HG03025 (cell line): ENCODE results near the gene ICOSLG.
"Not testable (repeated sequence)": the region's sequence is repeated elsewhere in the genome, so short reads cannot be mapped to it uniquely, and the experiment has no call there.

Experiments used
- ATAC-seq: cut with Tn5 transposase; IDR thresholded peaks from one replicate; pipeline ENCODE4 v1.9.1; 2021; ENCODE audit warnings: mild to moderate bottlenecking, moderate library complexity; ENCODE audit not compliant: unreplicated experiment, low FRiP score

Gene ICOSLG

DNA sequence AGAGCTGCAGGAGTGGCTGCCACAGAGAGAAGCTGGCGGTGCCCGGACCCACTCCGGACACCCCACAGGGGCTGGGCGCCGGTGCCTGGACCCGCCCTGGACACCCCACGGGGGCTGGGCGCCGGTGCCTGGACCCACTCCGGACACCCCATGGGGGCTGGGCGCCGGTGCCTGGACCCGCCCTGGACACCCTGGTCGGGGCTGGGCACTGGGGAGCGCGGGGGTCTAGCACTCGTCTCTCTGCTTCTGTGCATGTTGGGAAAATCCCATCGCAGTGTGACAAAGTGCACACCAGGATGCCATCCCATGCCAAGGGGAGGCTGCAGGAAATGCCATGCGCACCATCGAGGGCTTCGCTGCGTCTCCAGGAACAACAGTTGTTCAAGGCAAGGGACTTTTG, 11.2 kb downstream of the ICOSLG start:
- not testable (repeated sequence) for ATAC-seq

DNA sequence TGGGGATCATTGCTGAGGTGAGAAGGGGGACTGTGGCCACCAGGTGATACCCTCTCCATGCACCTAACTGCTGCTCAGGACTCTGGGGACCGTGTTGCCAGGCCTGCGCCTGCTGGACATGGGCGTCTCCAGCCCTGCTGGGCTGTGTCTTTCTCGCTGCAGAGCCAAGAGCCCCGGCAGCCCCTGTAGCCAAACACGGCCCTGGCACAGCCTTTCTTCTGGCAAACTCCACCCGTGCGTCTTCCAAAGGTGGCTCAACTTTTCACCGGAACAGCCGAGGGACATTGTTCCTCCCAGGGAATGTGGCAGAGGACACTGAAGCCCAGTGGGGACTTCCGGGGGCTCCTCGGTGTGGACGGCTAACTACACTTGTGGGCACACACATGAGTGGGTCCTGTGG, 12.6 kb downstream of the ICOSLG start:
- not testable (repeated sequence) for ATAC-seq

DNA sequence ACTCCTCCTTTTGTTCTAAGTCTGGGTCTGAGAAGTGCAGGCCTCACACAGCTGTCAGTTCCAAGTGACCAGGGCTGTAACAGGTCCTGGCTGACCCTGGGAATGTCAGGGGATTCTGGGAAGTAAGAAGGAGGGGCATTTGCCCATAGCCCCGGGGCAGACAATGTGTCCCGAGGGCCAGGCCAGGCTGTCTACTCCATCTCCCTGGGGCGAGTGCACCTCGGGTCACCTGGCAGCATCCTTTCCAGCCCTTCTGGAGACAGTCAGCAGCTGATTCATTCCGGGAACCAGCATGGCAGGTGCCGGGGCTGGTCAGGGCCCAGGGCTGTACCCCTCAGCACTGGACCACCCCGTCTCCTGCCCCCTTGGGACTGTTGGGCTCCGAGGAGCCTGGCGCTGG, 13.1 kb downstream of the ICOSLG start:
- not testable (repeated sequence) for ATAC-seq

DNA sequence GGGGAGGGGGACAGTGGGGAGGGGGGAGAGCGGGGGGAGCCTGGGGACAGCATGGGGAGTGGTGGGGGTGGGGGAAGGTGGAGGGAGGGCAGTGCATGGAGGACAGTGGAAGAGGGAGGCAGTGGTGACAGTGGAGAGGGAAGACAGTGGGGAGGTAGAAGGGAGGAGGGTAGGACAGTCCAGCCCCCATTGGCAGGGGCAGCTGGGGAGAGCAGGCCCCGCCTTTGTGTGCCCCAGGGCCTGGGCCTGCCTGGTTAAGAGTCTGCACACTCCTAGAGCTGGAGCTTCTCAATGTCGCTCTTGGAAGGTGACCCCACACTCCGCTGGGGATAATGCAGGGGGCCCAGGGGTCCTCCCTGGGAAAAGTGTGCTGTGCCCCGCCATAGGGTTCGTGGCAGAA, 15.1 kb downstream of the ICOSLG start:
- ATAC-seq = not testable (repeated sequence)

DNA sequence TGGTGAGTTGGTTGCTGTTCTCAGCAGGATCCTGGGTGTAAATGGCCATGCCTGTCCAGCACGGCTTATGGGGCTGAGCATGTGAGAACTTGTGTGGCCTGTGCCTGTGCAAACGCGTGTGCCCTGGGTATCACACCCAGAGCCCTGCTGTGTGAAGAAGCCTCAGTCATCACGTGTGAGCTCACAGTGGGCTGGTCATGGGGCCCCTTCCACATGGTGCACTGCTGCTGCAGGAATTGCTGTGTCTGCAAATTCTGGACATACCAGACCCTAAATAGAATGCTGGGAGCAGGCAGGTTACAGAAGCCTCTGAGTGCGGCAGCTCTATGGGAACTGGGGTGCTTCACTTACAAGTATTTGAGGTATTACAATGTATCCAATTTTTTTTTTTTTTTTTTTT, 17.4 kb downstream of the ICOSLG start:
- ATAC-seq = not testable (repeated sequence)

DNA sequence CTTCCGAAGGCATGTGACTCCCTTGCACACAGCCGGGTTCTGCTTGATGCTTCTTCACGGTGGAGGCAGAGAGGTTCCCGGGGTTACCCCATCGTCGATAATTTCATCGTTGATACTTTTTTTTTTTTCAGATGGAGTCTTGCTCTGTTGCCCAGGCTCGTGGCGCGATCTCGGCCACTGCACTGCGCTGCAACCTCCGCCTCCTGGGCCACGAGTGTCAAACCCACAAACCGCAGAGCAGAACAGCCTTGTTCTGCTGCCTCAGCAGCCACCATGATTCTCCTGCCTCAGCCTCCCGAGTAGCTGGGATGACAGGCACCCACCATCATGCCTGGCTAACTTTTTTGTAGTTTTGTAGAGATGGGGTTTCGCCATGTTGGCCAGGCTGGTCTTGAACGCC, 20.1 kb downstream of the ICOSLG start:
- not testable (repeated sequence) for ATAC-seq

DNA sequence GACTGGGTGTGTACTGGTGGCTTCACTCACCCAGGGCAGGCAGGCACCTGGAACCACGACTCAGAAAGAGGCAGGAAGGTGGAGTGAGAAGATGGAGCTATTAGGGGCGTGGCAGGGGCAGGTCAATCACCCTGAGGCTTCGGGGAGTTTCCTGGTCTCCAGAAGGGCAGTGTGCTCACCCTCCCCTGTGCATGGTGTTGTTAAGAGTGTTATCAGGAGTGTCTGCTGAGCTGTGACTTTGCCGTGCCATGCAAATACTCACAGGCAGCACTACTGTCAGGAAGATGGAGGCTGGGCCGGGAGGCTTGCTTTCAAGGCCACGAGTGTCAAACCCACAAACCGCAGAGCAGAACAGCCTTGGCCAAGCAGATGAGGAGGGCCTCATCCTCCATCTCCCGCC, 22.3 kb downstream of the ICOSLG start:
- not testable (repeated sequence) for ATAC-seq

DNA sequence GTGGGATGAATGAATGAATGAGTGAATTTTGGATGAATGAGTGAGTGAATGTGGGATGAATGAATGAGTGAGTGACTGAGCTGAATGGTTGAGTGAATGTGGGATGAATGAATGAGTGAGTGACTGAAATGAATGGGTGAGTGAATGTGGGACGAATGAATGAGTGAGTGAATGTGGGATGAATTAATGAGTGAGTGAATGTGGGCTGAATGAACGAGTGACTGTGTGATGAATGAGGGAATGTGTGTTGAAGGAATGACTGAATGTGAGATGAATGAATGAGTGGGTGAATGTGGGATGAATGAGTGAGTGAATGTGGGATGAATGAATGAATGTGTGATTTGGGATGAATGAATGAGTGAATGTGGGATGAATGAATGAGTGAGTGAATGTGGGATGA, 28.8 kb downstream of the ICOSLG start:
- ATAC-seq = not testable (repeated sequence)

DNA sequence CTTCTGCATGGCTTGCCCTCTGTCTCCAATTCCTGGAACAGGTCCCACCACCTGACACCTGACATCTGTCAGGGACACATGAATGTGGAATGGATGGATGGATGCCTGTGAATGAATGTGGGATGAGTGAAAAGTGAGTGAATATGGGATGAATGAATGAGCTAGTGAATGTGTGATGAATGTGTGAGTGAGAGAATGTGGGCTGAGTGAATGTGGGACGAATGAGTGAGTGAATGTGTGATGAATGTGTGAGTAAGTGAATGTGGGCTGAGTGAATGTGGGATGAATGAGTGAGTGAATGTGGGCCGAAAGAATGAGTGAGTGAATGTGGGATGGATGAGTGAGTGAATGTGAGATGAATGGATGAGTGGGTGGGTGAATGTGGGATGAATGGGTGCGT, 29.2 kb downstream of the ICOSLG start:
- not testable (repeated sequence) for ATAC-seq

DNA sequence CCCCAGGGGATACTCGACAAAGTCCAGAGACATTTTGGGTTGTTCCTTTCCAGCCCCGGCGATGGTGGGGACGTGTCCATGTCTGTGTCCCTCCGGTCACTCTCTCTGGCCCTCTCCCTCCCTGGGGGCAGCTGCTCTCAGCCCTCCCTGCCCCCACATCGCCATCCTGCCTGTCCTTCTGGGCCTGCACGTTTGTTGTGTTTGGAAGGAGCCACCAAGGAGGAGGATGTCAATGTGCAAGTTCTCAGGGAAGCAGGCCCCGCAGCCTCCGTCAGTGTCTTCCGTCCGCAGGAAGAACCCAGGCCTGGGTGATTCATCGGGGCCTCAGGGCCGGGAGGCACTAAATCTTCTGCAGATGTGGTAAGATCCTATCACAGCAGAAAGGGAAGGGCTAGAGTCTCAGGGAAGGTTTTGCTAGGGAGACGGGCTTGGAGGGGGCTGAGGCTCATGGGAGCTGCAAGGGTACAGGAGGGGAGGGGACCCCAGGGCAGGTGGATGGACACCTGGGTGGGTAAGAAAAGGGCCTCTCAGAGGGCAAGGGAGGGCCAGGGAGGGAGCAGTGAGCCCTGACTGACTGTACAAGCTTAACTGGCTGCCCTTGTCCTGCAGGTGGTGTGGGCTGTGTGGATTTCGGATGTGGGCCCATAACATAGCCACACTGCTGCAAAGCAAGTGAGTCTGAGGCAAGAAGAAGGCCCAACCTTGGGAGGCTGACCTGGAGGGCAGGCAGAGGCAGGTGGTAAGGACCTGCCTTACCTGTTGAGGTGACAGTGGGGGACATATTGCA, 32.7 kb downstream of the ICOSLG start:
- ATAC-seq = not testable (repeated sequence)

DNA sequence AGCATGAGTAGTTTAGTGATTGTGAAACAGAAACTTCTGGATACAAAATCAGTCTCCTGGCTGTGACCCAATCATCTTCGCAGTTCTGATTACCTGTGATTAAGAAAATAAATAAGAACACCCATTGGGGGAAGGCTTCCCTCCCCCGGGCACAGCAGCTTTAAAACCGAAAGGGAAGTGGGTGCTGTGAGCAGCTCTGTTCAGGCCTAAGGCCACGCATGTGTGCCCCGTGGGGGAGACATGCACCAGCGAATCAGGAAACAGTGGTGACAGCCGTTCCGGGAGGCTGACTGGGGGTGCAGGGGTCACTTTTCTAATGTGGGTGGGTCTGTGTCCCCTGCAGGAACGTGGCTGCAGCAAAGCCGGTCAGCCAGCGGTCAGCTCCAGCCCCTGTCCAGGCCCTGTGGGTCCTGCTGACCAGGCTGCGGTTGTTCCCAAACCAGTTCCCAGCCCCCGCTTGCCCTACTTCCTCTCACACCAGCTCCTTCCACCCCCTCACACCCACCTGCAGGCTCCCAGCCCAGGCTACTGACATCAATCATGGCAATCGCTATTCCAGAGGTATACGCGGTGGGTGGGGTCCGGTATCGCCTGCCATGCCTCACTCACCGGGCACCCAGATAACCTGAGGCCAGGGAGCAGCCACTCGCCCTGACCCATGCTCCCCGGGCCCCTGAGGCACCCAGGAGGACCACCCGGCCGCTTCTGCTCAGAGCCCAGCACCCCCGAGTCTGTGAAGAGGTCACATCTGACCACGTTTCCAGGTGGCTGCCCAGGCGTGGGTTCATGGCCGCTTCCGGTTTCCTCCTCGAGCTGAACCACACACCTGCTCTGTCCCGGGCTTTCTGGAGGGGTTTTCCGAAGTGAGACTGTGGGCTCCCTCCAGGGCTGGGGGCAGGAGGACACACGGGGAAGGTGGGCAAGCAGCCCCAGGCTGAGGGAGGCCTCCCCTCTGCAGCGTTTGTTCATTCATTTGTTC, 33.8 kb downstream of the ICOSLG start:
- not testable (repeated sequence) for ATAC-seq

DNA sequence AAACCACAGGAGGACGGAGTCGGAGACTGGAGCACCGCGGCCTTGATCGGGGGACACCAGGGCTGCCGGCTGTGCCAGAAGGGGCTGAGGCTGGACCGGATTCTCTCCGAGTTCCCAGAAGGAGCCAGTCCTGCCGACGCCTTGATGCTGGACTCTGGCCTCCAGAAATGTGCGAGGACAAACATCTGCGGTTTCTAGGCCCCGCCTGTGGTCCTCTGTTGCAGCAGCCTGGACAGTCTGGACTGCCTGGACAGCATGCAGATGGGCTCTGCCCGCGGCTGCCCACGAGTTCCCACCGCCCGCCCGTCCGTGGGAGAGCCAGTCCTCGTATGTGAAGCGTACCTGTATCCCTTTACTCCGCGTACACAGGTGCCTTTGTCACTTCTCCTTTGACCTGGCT, 34.6 kb downstream of the ICOSLG start:
- ATAC-seq = not testable (repeated sequence)

DNA sequence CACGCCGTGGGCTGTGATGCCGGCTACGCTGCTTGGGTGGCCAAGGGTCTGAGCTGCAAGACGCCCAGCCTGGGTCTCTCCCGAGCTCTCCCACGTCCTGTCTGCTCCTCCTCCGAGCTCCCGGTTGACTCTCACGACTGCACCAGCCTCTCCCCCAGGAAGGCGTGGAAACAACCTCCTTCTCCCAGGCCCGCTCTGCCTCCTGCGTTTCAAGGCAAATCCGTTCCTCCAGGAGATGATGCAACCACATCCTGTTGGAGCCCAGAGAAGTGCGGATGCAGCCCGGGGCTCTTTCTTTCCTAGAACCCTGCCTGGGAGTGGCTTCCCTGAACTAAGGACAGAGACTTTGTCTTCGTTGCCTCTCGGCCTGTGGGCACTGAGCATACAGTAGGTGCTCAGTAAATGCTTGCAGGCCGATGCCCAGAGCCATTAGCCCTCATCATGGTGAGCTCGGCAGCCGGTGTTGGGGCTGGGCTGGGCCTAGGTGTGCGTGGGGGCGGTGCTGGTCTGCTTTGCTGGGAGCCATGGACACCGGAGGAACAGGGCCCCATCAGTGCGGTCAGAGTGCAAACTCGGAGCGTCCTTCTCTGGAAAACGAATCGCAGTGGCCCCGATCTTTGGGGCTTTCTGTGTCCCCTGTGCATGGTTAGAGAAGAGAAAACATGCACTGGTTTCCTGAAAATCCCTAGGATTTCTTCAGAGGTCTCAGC, 38.0 kb downstream of the ICOSLG start:
- ATAC-seq = not testable (repeated sequence)

DNA sequence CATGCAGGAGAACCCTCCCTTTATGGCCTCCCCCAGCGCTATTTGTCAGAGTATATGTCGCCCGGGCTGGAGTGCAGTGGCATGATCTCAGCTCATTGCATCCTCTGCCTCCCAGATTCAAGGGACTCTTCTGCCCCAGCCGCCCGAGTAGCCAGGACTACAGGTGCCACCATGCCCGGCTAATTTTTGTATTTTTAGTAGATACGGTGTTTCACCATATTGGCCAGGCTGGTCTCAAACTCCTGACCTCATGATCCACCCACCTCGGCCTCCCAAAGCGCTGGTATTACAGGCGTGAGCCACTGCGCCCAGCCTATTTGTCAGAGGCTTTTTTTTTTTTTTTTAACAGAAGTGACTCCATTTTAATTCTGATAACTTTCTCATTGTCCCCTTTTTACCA, 40.7 kb downstream of the ICOSLG start:
- ATAC-seq = not testable (repeated sequence)

DNA sequence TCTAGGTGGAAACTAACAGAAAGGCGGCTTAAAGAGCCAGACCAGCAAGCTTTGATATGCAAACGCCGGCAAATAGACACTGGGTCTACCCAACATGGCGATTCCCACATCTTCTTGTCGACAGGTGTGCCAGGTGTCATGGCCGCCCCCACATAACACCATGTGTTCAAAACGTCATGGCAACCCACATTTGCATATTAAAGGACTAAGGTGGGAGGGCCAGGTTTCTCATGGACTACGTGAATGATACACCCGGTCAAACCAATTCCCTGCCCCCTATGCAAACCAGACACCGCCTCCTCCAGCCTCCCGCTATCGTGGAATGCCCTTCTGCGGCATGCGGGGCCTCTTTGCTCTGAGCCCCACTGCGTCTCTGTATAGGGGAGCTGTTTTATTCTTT, 41.3 kb downstream of the ICOSLG start:
- ATAC-seq = no peak

DNA sequence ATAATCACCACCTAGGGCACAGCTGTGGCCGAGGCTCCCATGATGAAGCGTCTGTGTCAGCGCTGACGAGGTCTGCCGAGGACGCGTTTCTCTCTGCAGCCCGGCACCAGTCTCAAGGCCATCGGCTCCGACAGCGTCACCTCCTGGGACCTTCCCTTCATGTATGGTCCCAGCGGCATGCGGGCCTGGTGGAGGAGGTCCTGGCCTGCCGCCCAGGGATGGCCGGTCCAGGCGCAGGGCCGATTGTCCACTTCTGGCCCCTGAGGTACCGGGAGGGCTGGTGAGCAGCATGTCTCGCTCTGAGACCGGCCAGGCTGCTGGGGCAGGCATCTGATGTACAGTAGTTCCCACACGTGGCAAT, 43.6 kb downstream of the ICOSLG start:
- ATAC-seq = not testable (repeated sequence)

DNA sequence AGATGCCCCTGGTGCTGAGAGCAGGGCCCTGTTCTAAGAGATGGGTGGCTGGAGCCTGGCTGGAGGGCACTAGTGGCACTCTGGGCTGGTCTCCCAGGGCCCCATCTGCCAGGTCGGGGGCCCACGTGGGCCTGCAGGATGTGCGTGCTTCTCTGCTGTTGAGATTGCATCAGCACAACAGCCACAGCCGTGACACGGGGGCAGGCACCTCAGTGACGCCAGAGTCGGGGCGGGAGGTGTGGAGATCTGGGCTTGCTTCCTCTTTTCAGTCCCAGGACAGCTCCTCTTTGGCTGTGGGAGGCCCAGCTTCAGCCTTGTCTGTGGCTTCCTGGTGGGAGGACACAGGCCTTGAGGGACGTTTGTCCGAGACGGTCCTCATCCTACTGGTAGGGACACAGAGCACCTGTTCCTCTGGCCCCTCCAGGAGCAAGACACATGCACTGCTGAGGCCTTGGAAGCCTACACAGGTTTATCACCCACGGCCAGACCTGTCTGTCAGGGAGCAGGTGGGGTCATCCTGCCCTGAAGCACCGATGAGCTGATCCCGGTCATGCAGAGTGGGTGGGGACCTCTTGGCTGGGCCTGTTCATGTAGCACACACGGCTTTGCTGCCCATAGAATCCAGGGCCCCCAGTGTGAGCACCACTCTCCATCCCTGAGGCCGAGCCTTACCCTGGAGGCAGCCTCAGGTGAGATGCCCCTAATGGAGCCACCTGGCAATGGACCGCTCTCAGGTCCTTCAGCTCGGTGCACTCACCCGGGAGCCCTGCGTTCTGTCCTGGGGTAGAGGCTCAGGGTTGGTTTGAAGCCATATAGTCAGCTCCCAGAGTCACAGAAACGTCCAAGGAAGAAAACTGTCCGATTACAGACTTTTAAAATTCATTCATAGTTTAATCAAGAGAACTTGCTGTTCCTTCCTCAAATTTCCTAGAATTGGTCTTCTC, 44.3 kb downstream of the ICOSLG start:
- not testable (repeated sequence) for ATAC-seq

DNA sequence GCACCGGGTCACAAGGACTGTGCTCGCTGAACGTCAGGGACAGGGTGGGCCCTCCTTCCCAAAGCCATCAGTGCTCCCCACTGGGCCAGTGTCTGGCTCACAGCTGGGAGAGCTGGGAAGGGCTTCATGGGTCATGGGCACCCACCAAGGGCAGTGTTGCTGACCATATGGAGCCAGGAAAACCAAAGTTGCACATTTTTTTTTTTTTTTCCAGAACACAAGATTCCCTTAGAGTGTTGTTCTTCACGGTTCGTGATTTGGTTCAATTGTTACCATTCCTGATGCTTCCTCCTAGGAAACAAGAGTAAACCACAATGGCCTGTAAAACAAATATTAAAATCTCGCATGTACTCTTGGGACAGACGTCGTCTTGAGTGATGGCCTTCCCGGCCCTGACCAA, 45.9 kb downstream of the ICOSLG start:
- ATAC-seq = not testable (repeated sequence)

DNA sequence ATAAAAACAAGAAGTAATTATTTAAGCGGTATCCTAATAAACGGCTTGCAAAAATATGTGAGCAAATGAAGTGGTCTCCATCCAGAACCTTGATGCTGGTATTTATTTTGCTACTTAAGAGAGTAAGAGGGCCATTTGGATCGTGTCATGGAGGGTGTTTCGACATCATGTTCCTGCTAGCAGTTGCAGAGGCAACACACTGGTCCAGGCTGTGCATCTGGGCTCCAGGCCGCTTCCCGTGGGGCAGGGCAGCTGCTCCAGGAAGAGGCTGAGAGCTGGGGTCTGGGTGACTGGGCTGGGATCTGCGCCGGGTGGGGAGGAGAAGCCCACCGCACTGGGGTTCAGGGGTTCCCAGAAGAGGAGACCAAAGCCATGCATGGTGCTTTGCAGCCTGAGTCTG, 46.3 kb downstream of the ICOSLG start:
- not testable (repeated sequence) for ATAC-seq

DNA sequence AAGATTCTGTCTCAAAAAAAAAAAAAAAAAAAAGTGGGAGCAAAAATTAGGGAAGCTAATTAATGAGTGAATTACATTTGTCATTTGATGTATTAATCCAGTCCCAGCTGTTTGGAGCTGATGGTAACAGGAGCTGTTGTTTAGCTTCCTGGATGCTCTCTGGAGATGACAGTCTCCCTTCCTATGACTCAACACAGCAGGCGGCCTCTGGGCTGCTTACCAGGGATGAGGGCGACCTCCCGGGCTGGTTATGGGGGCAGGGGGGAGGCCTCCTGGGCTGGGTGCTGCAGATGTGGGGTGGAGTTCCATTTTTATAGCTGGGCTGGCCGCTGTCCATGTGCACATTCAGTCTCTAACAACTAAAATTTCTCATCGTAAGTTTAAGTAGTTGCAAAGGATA, 47.6 kb downstream of the ICOSLG start:
- not testable (repeated sequence) for ATAC-seq
